IMR-90 (cell line): ENCODE measurements around the gene INPP5B. TPM values are rescaled to one million over a fixed set of nuclear protein-coding genes. Genes with fewer than 3 reads are reported as not detected.
A peak's percentile ranks its signal among the peaks of the same experiment; 100 is the strongest.

Experiments
- ATAC-seq: fragments of 200-7000 bp; cut with Tn5 transposase; 2 replicates; pipeline ENCODE4 v1.9.1; 2020; ENCODE audit warnings: low read depth, mild to moderate bottlenecking, moderate library complexity
- BruUV-seq: library from RNA; stranded (reverse); fragments of 400-500 nt; replicated peaks from 2 replicates; lab custom pipeline; 2021; lab: Mats Ljungman, UMichigan
- CTCF ChIA-PET: fragments of 300-600 bp; formaldehyde crosslinking; extraction: SDS; loops from one replicate; lab custom pipeline; 2021; ENCODE audit warnings: antibody characterized with exemption; lab: Yijun Ruan, JAX
- POLR2A ChIA-PET: fragments of 300-600 bp; sonication (Branson Sonifier 250); formaldehyde crosslinking; loops from one replicate; lab custom pipeline; 2022; ENCODE audit warnings: antibody characterized with exemption; ENCODE audit not compliant: unreplicated experiment; lab: Charles Lee
- DNase-seq: peaks from one replicate; pipeline ENCODE4 v3.0.0; 2013
- H2AFZ ChIP-seq: replicated peaks from 2 replicates; pipeline ENCODE3; 2013; ENCODE audit warnings: low read length, mild to moderate bottlenecking; ENCODE audit not compliant: poor library complexity
- H2AK5ac ChIP-seq: 2 replicates; pipeline ENCODE4 v1.6.1; 2013; ENCODE audit warnings: low read depth, low read length, inconsistent platforms
- H2AK9ac ChIP-seq: replicated peaks from 2 replicates; pipeline ENCODE3; 2013; ENCODE audit warnings: mild to moderate bottlenecking, low read depth, low read length, moderate library complexity; ENCODE audit not compliant: poor library complexity
- H2BK120ac ChIP-seq: 2 replicates; pipeline ENCODE4 v1.6.1; 2013; ENCODE audit warnings: low read depth, low read length, inconsistent platforms
- H2BK15ac ChIP-seq: 3 replicates; pipeline ENCODE4 v1.6.1; 2013; ENCODE audit warnings: low read depth, low read length, inconsistent platforms
- H2BK20ac ChIP-seq: 2 replicates; pipeline ENCODE4 v1.6.1; 2013; ENCODE audit warnings: low read depth, mild to moderate bottlenecking, inconsistent platforms, low read length, moderate library complexity
- H2BK5ac ChIP-seq: 2 replicates; pipeline ENCODE4 v1.6.1; 2013; ENCODE audit warnings: mild to moderate bottlenecking, low read depth, low read length, inconsistent platforms; ENCODE audit not compliant: poor library complexity, severe bottlenecking
- H3K14ac ChIP-seq: replicated peaks from 2 replicates; pipeline ENCODE4 v1.6.1; 2013; ENCODE audit warnings: low read depth, low read length, inconsistent platforms
- H3K18ac ChIP-seq: 2 replicates; pipeline ENCODE4 v1.6.1; 2013; ENCODE audit warnings: low read depth, low read length, control low read depth
- H3K23ac ChIP-seq: 2 replicates; pipeline ENCODE4 v1.6.1; 2013; ENCODE audit warnings: low read depth, low read length, inconsistent platforms
- H3K27ac ChIP-seq: 2 replicates; pipeline ENCODE4 v1.5.1; 2013; ENCODE audit warnings: mild to moderate bottlenecking, control low read depth, low read length; ENCODE audit not compliant: insufficient read depth
- H3K27me3 ChIP-seq: 2 replicates; pipeline ENCODE4 v1.6.1; 2013; ENCODE audit warnings: low read length; ENCODE audit not compliant: control insufficient read depth, insufficient read depth
- H3K36me3 ChIP-seq: 2 replicates; pipeline ENCODE4 v1.6.1; 2013; ENCODE audit warnings: low read length, mixed read lengths; ENCODE audit not compliant: control insufficient read depth, insufficient read depth
- H3K4ac ChIP-seq: 2 replicates; pipeline ENCODE4 v1.6.1; 2013; ENCODE audit warnings: low read depth, low read length, inconsistent platforms
- H3K4me1 ChIP-seq: 2 replicates; pipeline ENCODE4 v1.6.1; 2013; ENCODE audit warnings: low read length, mixed read lengths; ENCODE audit not compliant: control insufficient read depth, insufficient read depth
- H3K4me2 ChIP-seq: 2 replicates; pipeline ENCODE4 v1.6.1; 2013; ENCODE audit warnings: low read depth, mild to moderate bottlenecking, control low read depth, low read length, moderate library complexity
- H3K4me3 ChIP-seq: 2 replicates; pipeline ENCODE4 v1.5.1; 2013; ENCODE audit warnings: low read depth, mild to moderate bottlenecking, control low read depth, low read length, moderate library complexity; ENCODE audit not compliant: insufficient read depth
- H3K56ac ChIP-seq: 2 replicates; pipeline ENCODE4 v1.6.1; 2013; ENCODE audit warnings: low read length, inconsistent platforms; ENCODE audit not compliant: insufficient read depth; ENCODE audit errors: extremely low read depth
- H3K79me1 ChIP-seq, 2 experiments: 2 replicates each; pipeline ENCODE4 v1.6.1; 2013; ENCODE audit warnings: low read length in 2 of 2, inconsistent platforms in 1 of 2, low read depth in 1 of 2
- H3K9ac ChIP-seq: 2 replicates; pipeline ENCODE4 v1.6.1; 2013; ENCODE audit warnings: low read depth, low read length, control low read depth
- H3K9me1 ChIP-seq: 2 replicates; pipeline ENCODE4 v1.6.1; 2013; ENCODE audit warnings: low read length, inconsistent platforms; ENCODE audit not compliant: insufficient read depth
- H3K9me3 ChIP-seq: 2 replicates; pipeline ENCODE4 v1.6.1; 2013; ENCODE audit warnings: low read length; ENCODE audit not compliant: control insufficient read depth, insufficient read depth
- H4K20me1 ChIP-seq: 2 replicates; pipeline ENCODE4 v1.6.1; 2013; ENCODE audit warnings: low read length, inconsistent platforms; ENCODE audit not compliant: insufficient read depth
- H4K5ac ChIP-seq: 2 replicates; pipeline ENCODE4 v1.6.1; 2013; ENCODE audit warnings: mild to moderate bottlenecking, low read depth, low read length, control low read depth
- H4K8ac ChIP-seq, 2 experiments: 2 replicates each; pipeline ENCODE4 v1.6.1; 2013; ENCODE audit warnings: low read depth in 2 of 2, low read length in 2 of 2, control low read depth in 1 of 2, inconsistent platforms in 1 of 2
- H4K91ac ChIP-seq: 2 replicates; pipeline ENCODE4 v1.6.1; 2013; ENCODE audit warnings: low read depth, low read length, inconsistent platforms; ENCODE audit not compliant: insufficient read depth
- CEBPB ChIP-seq: IDR thresholded peaks from 2 replicates; pipeline ENCODE4 v1.6.1; 2012; ENCODE audit warnings: low read depth, low read length, improper control_type of control experiment
- FOS ChIP-seq: fragments of 150-350 bp; IDR thresholded peaks from 2 replicates; pipeline ENCODE4 v1.6.1; 2016; ENCODE audit warnings: low read depth, low read length
- MAFK ChIP-seq: IDR thresholded peaks from 2 replicates; pipeline ENCODE4 v1.6.1; 2012; ENCODE audit warnings: low read depth, low read length, improper control_type of control experiment
- MAZ ChIP-seq: IDR thresholded peaks from 2 replicates; pipeline ENCODE4 v1.6.1; 2012; ENCODE audit warnings: low read depth, mild to moderate bottlenecking, low read length, improper control_type of control experiment, moderate library complexity, borderline replicate concordance
- MXI1 ChIP-seq: IDR thresholded peaks from 2 replicates; pipeline ENCODE4 v1.6.1; 2012; ENCODE audit warnings: low read depth, mild to moderate bottlenecking, low read length, moderate library complexity, borderline replicate concordance
- POLR2A ChIP-seq: IDR thresholded peaks from 2 replicates; pipeline ENCODE4 v1.6.1; 2012; ENCODE audit warnings: mild to moderate bottlenecking, low read depth, low read length
- RAD21 ChIP-seq: IDR thresholded peaks from 2 replicates; pipeline ENCODE4 v1.6.1; 2012; ENCODE audit warnings: low read length, improper control_type of control experiment
- WGBS, 2 experiments: methylation state at CpG; one replicate each; pipeline versions ENCODE4 v1.1.5 to v1.1.7; 2013; ENCODE audit warnings: missing lambda C conversion rate in 2 of 2; ENCODE audit not compliant: insufficient read length in 1 of 2; ENCODE audit errors: extremely low coverage in 2 of 2; 5-methylcytosine and 5-hydroxymethylcytosine counted together
- dilution Hi-C: fragments of 300-500 bp; cut with HindIII; formaldehyde crosslinking; loops from one replicate; pipeline ENCODE4 v1.14.3; 2018; ENCODE audit warnings: low sequenced_read_pairs; ENCODE audit not compliant: unreplicated experiment
- in situ Hi-C: fragments of 300-500 bp; cut with MboI; formaldehyde crosslinking; loops from 3 replicates; pipeline ENCODE4 v1.14.3; 2019; ENCODE audit warnings: low sequenced_read_pairs, inconsistent platforms, mixed read lengths
- intact Hi-C: fragments of 100-400 bp; cut with micrococcal nuclease; formaldehyde crosslinking; loops from 2 replicates; pipeline ENCODE4 v1.10.0; 2022
- polyA plus RNA-seq, 3 experiments: library from polyadenylated mRNA; depleted of rRNA; stranded (reverse); fragments of >200 nt; gene quantifications; 2 replicates each; pipeline ENCODE4 v1.2.3, GENCODE V29; 2012; ENCODE audit warnings: low replicate concordance in 1 of 3
- total RNA-seq: library from RNA; depleted of rRNA; stranded (reverse); fragments of >200 nt; gene quantifications from 2 replicates; pipeline ENCODE4 v1.2.3, GENCODE V29; 2012
- TF ChIP-seq, protein P1 (sequence below): fragments of 150-350 bp; IDR thresholded peaks from 2 replicates; pipeline ENCODE4 v1.6.1; 2017; ENCODE audit warnings: mild to moderate bottlenecking, antibody characterized with exemption, low read length, low read depth

INPP5B gene
- total and polyA plus RNA-seq, 2 of the 4 experiments (the other 2 are of a cell fraction): 9.4 to 20.4 TPM

DNA sequence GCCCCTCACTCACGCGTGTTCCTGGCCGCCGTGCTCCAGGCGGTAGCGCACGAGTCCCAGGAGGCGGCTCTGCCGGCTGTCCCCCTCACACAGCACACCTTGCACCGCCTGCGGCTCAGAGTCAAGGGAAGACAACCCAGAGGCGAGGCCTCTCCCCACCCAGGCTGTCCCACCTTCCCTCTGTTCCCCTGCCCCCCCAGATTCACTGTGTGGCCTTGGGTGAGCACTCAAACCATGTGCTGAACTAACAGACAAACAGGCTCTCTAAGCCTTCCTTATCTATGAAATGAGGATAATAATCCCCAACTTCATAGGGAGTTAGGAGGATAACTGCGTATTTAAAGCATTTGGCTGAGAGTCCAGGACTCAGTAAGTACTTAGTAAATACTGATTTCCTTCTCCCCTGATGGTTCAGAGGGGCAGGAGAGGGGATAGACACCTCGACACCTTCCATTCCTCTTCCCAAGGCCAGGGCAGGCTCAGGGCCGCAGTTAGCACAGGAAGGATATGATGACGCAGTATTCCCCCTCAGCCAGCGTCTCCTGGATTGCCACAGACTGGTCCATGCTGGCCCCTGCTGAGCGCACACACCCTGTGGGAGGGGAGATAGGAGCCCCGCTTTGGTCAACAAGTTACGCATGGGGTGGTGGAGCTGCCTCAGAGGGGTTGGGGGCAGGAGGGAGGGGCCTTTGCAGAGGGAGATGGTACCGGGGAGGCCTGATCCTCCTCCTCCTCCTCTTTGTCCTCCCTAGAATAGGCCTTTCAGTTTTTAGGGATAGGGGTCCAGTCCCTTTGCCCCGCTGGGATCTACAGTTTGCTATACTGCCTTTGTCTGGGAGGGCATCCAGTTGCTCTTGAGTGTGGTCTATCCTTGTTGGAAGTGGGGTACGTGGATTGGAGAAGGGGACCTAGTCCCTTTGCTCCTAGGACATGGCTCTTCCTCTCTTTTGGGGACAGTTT, 830 bp downstream of the INPP5B start:
- Histone ChIP-seq H3K27ac (peak overlapping the region; percentile 88), H2BK120ac (peak overlapping the region; percentile 93), H3K14ac (peak overlapping the region; percentile 99), H3K4me1 (peaks cover 8% of the 10 kb centered on the region), H3K27me3 (no peaks in the 10 kb centered on the region), H4K91ac (peak overlapping the region; percentile 100), H2AK5ac (peak overlapping the region; percentile 100), H3K4me3 (peak overlapping the region; percentile 66), H4K8ac (peak overlapping the region; percentile 96 to 98), H3K18ac (peak overlapping the region; percentile 94), H2BK5ac (peak overlapping the region; percentile 81), H2BK20ac (peak overlapping the region; percentile 71), H3K9me3 (no peaks in the 10 kb centered on the region), H3K79me1 (peaks cover 10 to 46% of the 10 kb centered on the region in 2 experiments), H3K9me1 (peaks cover 14% of the 10 kb centered on the region), H2BK15ac (peak overlapping the region; percentile 97; the same call in 2 of the 3 replicates), H3K4me2 (peak overlapping the region; percentile 87), H3K4ac (peak overlapping the region; percentile 99), H3K36me3 (peaks cover 17% of the 10 kb centered on the region), H2AK9ac (peak overlapping the region; percentile 99), H3K56ac (peak overlapping the region; percentile 97), H4K5ac (peak overlapping the region; percentile 92), H2AFZ (peak overlapping the region; percentile 90), H4K20me1 (no peaks in the 10 kb centered on the region), H3K9ac (peak overlapping the region; percentile 89), H3K23ac (peak overlapping the region; percentile 98)
- intact Hi-C loops: no loop called here
- POLR2A ChIA-PET: no interaction called here
- TF ChIP-seq, protein P1, sequence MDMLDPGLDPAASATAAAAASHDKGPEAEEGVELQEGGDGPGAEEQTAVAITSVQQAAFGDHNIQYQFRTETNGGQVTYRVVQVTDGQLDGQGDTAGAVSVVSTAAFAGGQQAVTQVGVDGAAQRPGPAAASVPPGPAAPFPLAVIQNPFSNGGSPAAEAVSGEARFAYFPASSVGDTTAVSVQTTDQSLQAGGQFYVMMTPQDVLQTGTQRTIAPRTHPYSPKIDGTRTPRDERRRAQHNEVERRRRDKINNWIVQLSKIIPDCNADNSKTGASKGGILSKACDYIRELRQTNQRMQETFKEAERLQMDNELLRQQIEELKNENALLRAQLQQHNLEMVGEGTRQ: peak; percentile 28; the same call in 1 of the 2 replicates
- TF ChIP-seq POLR2A (peak; percentile 51), FOS (no peak), RAD21 (no peak), MAZ (peak; percentile 89; the same call in 1 of the 2 replicates), MXI1 (peak; percentile 52), MAFK (0 out of 2 replicates have a peak, but pooled peaks have one; percentile 18), CEBPB (peak; percentile 96)
- no CpG with 5 or more reads among the region's 23 CpGs for WGBS, 2 experiments
- in situ Hi-C loops: no loop called here
- dilution Hi-C loops: no loop called here
- ATAC-seq: peak; percentile 78
- DNase-seq: peak; percentile 95
- BruUV-seq: no TSS peak
- CTCF ChIA-PET: interaction anchor here (0.9 kb wide), 1 partner anchor 12 kb away, joined by 4 read pairs; no protein-coding TSS in a partner anchor
